ENCODE data around the gene TOR3A. TPM values are rescaled to one million over a fixed set of nuclear protein-coding genes. Genes with fewer than 3 reads are reported as not detected.

The TOR3A gene
- total and polyA plus RNA-seq, 2 donors (not counting 1 experiment from before 2014, with no cell fraction given) = 49.9 to 65.6 TPM

DNA sequence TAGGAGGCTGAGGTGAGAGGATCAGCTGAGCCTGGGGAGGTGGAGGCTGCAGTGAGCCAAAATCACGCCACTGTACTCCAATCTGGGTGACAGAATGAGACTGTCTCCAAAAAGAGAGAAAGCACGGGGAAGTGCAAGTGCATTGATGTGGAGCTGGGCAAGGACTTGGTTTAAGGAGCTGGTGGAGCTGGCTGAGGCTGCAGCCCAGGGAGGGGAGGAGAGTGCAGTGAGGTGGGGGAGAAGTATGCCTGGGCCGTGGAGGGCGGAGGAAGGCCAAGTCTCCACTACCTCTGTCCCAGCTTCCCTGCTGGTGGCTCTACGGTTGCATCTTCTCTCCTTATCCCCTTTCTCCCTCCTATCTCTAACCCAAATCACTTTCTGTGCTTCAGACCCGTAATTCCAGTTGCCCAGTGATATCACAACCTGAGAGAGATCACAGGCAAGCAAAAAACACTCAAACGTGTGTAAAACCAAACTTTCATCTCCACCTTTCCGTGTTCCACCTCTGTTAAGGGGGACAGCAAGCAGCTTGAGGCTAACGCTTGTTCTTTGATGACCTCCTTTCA is 11.1 kb downstream of the TOR3A start:
- H3K4me1 Mint-ChIP-seq = peaks cover 25% of the 10 kb centered on the region
- Histone ChIP-seq H4K20me1 (ENCODE audit: control insufficient read depth, insufficient read depth, low read length, poor library complexity, severe bottlenecking) (peaks cover 16% of the 10 kb centered on the region), H3K4me1 (ENCODE audit: control insufficient read depth in 2 of 2, insufficient read depth in 2 of 2, low read length in 2 of 2) (peaks cover 16 to 22% of the 10 kb centered on the region in 2 donors), H3K27ac (ENCODE audit: low read length in 2 of 2) (no peak overlapping the region), H3K4me2 (replicated peaks; ENCODE audit: low read depth, low read length, poor library complexity, severe bottlenecking) (no peak overlapping the region), H3K9me3 (ENCODE audit: control extremely low read depth in 1 of 3, control insufficient read depth in 2 of 3, insufficient read depth in 1 of 3, low read length in 2 of 3) (no peaks in the 10 kb centered on the region), H3K36me3 (replicated peaks in 1 of 2; ENCODE audit: control extremely low read depth in 1 of 2, control insufficient read depth in 1 of 2, extremely low read depth in 1 of 2, insufficient read depth in 2 of 2, low read length in 1 of 2) (peaks cover 7 to 80% of the 10 kb centered on the region in 2 experiments), H3K9ac (ENCODE audit: low read length) (no peak overlapping the region), H2AFZ (ENCODE audit: insufficient read depth, low read depth, low read length, poor library complexity, severe bottlenecking) (no peak overlapping the region), H3K4me3 (ENCODE audit: control extremely low read depth in 1 of 5, extremely low read depth in 1 of 5, insufficient read depth in 1 of 5, low read depth in 2 of 5, low read length in 4 of 5) (no peak overlapping the region), H3K79me2 (ENCODE audit: control insufficient read depth, insufficient read depth, low read length) (peaks cover 33% of the 10 kb centered on the region), H3K27me3 (replicated peaks in 1 of 4; ENCODE audit: control extremely low read depth in 1 of 4, control insufficient read depth in 3 of 4, insufficient read depth in 4 of 4, low read length in 3 of 4) (no peaks in the 10 kb centered on the region)
- TF ChIP-seq, protein P1, sequence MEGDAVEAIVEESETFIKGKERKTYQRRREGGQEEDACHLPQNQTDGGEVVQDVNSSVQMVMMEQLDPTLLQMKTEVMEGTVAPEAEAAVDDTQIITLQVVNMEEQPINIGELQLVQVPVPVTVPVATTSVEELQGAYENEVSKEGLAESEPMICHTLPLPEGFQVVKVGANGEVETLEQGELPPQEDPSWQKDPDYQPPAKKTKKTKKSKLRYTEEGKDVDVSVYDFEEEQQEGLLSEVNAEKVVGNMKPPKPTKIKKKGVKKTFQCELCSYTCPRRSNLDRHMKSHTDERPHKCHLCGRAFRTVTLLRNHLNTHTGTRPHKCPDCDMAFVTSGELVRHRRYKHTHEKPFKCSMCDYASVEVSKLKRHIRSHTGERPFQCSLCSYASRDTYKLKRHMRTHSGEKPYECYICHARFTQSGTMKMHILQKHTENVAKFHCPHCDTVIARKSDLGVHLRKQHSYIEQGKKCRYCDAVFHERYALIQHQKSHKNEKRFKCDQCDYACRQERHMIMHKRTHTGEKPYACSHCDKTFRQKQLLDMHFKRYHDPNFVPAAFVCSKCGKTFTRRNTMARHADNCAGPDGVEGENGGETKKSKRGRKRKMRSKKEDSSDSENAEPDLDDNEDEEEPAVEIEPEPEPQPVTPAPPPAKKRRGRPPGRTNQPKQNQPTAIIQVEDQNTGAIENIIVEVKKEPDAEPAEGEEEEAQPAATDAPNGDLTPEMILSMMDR (IDR thresholded peaks at IDR 0.05) = no peak
- TF ChIP-seq EZH2 (IDR thresholded peaks at IDR 0.05; ENCODE audit: borderline replicate concordance, insufficient read depth, low read depth, low read length, poor library complexity, severe bottlenecking) = no peak
- no peaks in the 10 kb centered on the region for H3K9me3 Mint-ChIP-seq (ENCODE audit: insufficient read depth)
- intact Hi-C loops (cut with micrococcal nuclease) = no loop called here
- H3K4me3 Mint-ChIP-seq = no peak overlapping the region
- ChIA-PET POLR2A (interaction anchor here (0.6 kb wide), 1 partner anchor 184 kb away, joined by 4 read pairs; no protein-coding TSS in a partner anchor), CTCF (interaction anchor here (0.5 to 1.6 kb wide), 2 partner anchors 10 to 810 kb away, joined by 4 to 5 read pairs; no protein-coding TSS in a partner anchor)
- DNase-seq (peak; percentile 13), ATAC-seq (ENCODE audit: low read depth) (no peak)
- no peaks in the 10 kb centered on the region for H3K27me3 Mint-ChIP-seq
- peak overlapping the region; percentile 59 for H3K27ac Mint-ChIP-seq
- 93% methylated on average over 7 of the region's 9 CpGs for WGBS (ENCODE audit: insufficient coverage)

- Histone ChIP-seq H3K27me3 (replicated peaks in 1 of 4; ENCODE audit: control extremely low read depth in 1 of 4, control insufficient read depth in 3 of 4, insufficient read depth in 4 of 4, low read length in 3 of 4) (no peaks in the 10 kb centered on the region), H3K9me3 (ENCODE audit: control extremely low read depth in 1 of 3, control insufficient read depth in 2 of 3, insufficient read depth in 1 of 3, low read length in 2 of 3) (no peaks in the 10 kb centered on the region), H2AFZ (ENCODE audit: insufficient read depth, low read depth, low read length, poor library complexity, severe bottlenecking) (no peak overlapping the region), H3K36me3 (replicated peaks in 1 of 2; ENCODE audit: control extremely low read depth in 1 of 2, control insufficient read depth in 1 of 2, extremely low read depth in 1 of 2, insufficient read depth in 2 of 2, low read length in 1 of 2) (peaks cover 7 to 70% of the 10 kb centered on the region in 2 experiments), H3K4me3 (ENCODE audit: control extremely low read depth in 1 of 5, extremely low read depth in 1 of 5, insufficient read depth in 1 of 5, low read depth in 2 of 5, low read length in 4 of 5) (no peak overlapping the region), H4K20me1 (ENCODE audit: control insufficient read depth, insufficient read depth, low read length, poor library complexity, severe bottlenecking) (peaks cover 11% of the 10 kb centered on the region), H3K4me1 (ENCODE audit: control insufficient read depth in 2 of 2, insufficient read depth in 2 of 2, low read length in 2 of 2) (peaks cover 0 to 4% of the 10 kb centered on the region in 2 donors), H3K9ac (ENCODE audit: low read length) (no peak overlapping the region), H3K27ac (ENCODE audit: low read length in 2 of 2) (no peak overlapping the region), H3K4me2 (replicated peaks; ENCODE audit: low read depth, low read length, poor library complexity, severe bottlenecking) (no peak overlapping the region), H3K79me2 (ENCODE audit: control insufficient read depth, insufficient read depth, low read length) (peaks cover 15% of the 10 kb centered on the region)
- DNase-seq (peak; percentile 9), ATAC-seq (ENCODE audit: low read depth) (no peak)
- ChIA-PET CTCF (no interaction called here), POLR2A (no interaction called here)
- 100% methylated on average over 2 of the region's 5 CpGs for WGBS (ENCODE audit: insufficient coverage)
- Mint-ChIP-seq H3K4me1 (peaks cover 10% of the 10 kb centered on the region), H3K4me3 (no peak overlapping the region), H3K27ac (no peak overlapping the region), H3K27me3 (no peaks in the 10 kb centered on the region), H3K9me3 (ENCODE audit: insufficient read depth) (no peaks in the 10 kb centered on the region)
- TF ChIP-seq, protein P1 (IDR thresholded peaks at IDR 0.05) = no peak
- TF ChIP-seq EZH2 (IDR thresholded peaks at IDR 0.05; ENCODE audit: borderline replicate concordance, insufficient read depth, low read depth, low read length, poor library complexity, severe bottlenecking) = no peak
- intact Hi-C loops (cut with micrococcal nuclease) = no loop called here
Measured at GRCh38 chr1:179094818-179095217, 12.9 kb downstream of the TOR3A start.

Data from B cell (primary cell).